Endodermal cell (in vitro differentiated cells): ENCODE data around the gene ARL6IP4. TPM values are rescaled to one million over a fixed set of nuclear protein-coding genes. Genes with fewer than 3 reads are reported as not detected.
A peak's percentile ranks its signal among the peaks of the same experiment; 100 is the strongest.

Experiments used
- DNase-seq: peaks from one replicate; pipeline ENCODE4 v3.0.0-alpha.2; 2017
- H3K27ac ChIP-seq: 2 replicates; pipeline ENCODE4 v1.5.1; 2013; ENCODE audit warnings: mild to moderate bottlenecking, low read depth, low read length, moderate library complexity
- H3K27me3 ChIP-seq: 2 replicates; pipeline ENCODE4 v1.6.1; 2013; ENCODE audit warnings: mild to moderate bottlenecking, low read length, moderate library complexity; ENCODE audit not compliant: insufficient read depth, control insufficient read depth, poor library complexity, severe bottlenecking
- H3K36me3 ChIP-seq: 2 replicates; pipeline ENCODE4 v1.7.0; 2013; ENCODE audit warnings: mild to moderate bottlenecking, low read length, moderate library complexity; ENCODE audit not compliant: control insufficient read depth, insufficient read depth
- H3K4me1 ChIP-seq: one replicate; pipeline ENCODE4 v1.7.0; 2013; ENCODE audit warnings: low read length; ENCODE audit not compliant: control insufficient read depth, insufficient read depth
- H3K4me3 ChIP-seq: 2 replicates; pipeline ENCODE4 v1.5.1; 2013; ENCODE audit warnings: mild to moderate bottlenecking, low read length, moderate library complexity
- H3K9ac ChIP-seq: 2 replicates; pipeline ENCODE4 v1.6.1; 2013; ENCODE audit warnings: mild to moderate bottlenecking, low read length, moderate library complexity; ENCODE audit not compliant: poor library complexity, severe bottlenecking; ENCODE audit errors: extremely low read depth
- H3K9me3 ChIP-seq: 2 replicates; pipeline ENCODE4 v1.6.1; 2013; ENCODE audit warnings: mild to moderate bottlenecking, low read length, moderate library complexity; ENCODE audit not compliant: control insufficient read depth
- H3K27ac Mint-ChIP-seq: 2 replicates; pipeline ENCODE4 v1.8.0; 2020; ENCODE audit warnings: mixed read lengths
- H3K27me3 Mint-ChIP-seq: 2 replicates; pipeline ENCODE4 v1.8.0; 2021; ENCODE audit warnings: mild to moderate bottlenecking, mixed read lengths; ENCODE audit not compliant: insufficient read depth
- H3K36me3 Mint-ChIP-seq: 2 replicates; pipeline ENCODE4 v1.8.0; 2020; ENCODE audit warnings: low read depth, mixed read lengths
- H3K4me1 Mint-ChIP-seq: 2 replicates; pipeline ENCODE4 v1.8.0; 2020; ENCODE audit warnings: mixed read lengths
- H3K4me3 Mint-ChIP-seq: 2 replicates; pipeline ENCODE4 v1.8.0; 2020; ENCODE audit warnings: mild to moderate bottlenecking, moderate library complexity, mixed read lengths
- H3K9me3 Mint-ChIP-seq: 2 replicates; pipeline ENCODE4 v1.8.0; 2020; ENCODE audit warnings: mild to moderate bottlenecking, mixed read lengths
- WGBS, 2 experiments: methylation state at CpG; one replicate each; pipeline versions ENCODE4 v1.1.5 to v1.1.7; 2013; ENCODE audit warnings: missing lambda C conversion rate in 2 of 2, mixed read lengths in 1 of 2; ENCODE audit not compliant: insufficient coverage in 1 of 2, insufficient read length in 1 of 2; 5-methylcytosine and 5-hydroxymethylcytosine counted together
- long read RNA-seq, 4 experiments: library from polyadenylated mRNA in 2 of 4; library from RNA in 1 of 4; library from capped mRNA in 1 of 4; stranded (forward) in 3 of 4; unstranded in 1 of 4; transcript quantifications; one replicate each; pipeline ENCODE4 v2.0.0, GENCODE V29; 2020 to 2021; ENCODE audit warnings: inconsistent platforms in 1 of 4
- polyA plus RNA-seq, 2 experiments: library from polyadenylated mRNA; stranded (reverse); fragments of 50-300 nt; gene quantifications; one replicate each; pipeline ENCODE4 v1.2.3, GENCODE V29; 2013
- total RNA-seq, 2 donors: library from RNA; stranded (reverse); fragmentation: NEBNext Ultra II Directional in 1 of 2; extraction: Animal tissue kit (Norgen Biotek cat#: 25700) in 1 of 2; gene quantifications; 2 replicates in 1 of 2; 3 replicates in 1 of 2; pipeline ENCODE4 v1.2.1, GENCODE V29; 2021
- TF ChIP-seq, protein P1 (sequence below): fragments of 200-600 bp; sonication (generic); conservative IDR thresholded peaks from 2 replicates; pipeline ENCODE4 v1.5.0; 2021; ENCODE audit warnings: antibody characterized with exemption, mild to moderate bottlenecking

ARL6IP4 gene
- 100 to 1,000 TPM; 136 to 149 TPM for total RNA-seq
- 145 TPM for polyA plus RNA-seq (2013, experiment 1 of 2)
- polyA plus RNA-seq (2013, experiment 2 of 2) = 144 TPM
- long read RNA-seq, experiment 1, transcript ARL6IP4-220 (6 exons, 1,591 nt) = minor isoform, 6 of 58 reads
- long read RNA-seq, experiment 1, transcript ARL6IP4-214 (5 exons, 1,273 nt) = major isoform, 7 of 58 reads
- long read RNA-seq, experiment 1, transcript ARL6IP4-210 (6 exons, 1,491 nt) = minor isoform, 6 of 58 reads
- long read RNA-seq, experiment 1, partial matches to known transcripts = 31 of 58 reads
- long read RNA-seq, experiment 1, other reads (novel, unspliced or antisense) = 1 of 58 reads
- long read RNA-seq, experiment 2, transcript ARL6IP4-210 (6 exons, 1,491 nt) = minor isoform, 19 of 161 reads
- long read RNA-seq, experiment 2, transcript ARL6IP4-201 (6 exons, 1,644 nt) = minor isoform, 18 of 161 reads
- long read RNA-seq, experiment 2, transcript ARL6IP4-220 (6 exons, 1,591 nt) = major isoform, 41 of 161 reads
- long read RNA-seq, experiment 2, partial matches to known transcripts = 15 of 161 reads
- long read RNA-seq, experiment 2, other reads (novel, unspliced or antisense) = 56 of 161 reads
- long read RNA-seq, experiment 3, transcript ARL6IP4-210 (6 exons, 1,491 nt) = major isoform, 30 of 180 reads
- long read RNA-seq, experiment 3, transcript ARL6IP4-201 (6 exons, 1,644 nt) = minor isoform, 25 of 180 reads
- long read RNA-seq, experiment 3, transcript ARL6IP4-220 (6 exons, 1,591 nt) = major isoform, 30 of 180 reads
- long read RNA-seq, experiment 3, partial matches to known transcripts = 28 of 180 reads
- long read RNA-seq, experiment 3, other reads (novel, unspliced or antisense) = 55 of 180 reads
- long read RNA-seq, experiment 4, transcript ARL6IP4-220 (6 exons, 1,591 nt) = major isoform, 47 of 181 reads
- long read RNA-seq, experiment 4, transcript ARL6IP4-210 (6 exons, 1,491 nt) = minor isoform, 36 of 181 reads
- long read RNA-seq, experiment 4, transcript ARL6IP4-201 (6 exons, 1,644 nt) = minor isoform, 8 of 181 reads
- long read RNA-seq, experiment 4, transcript ARL6IP4-207 (6 exons, 910 nt) = minor isoform, 7 of 181 reads
- long read RNA-seq, experiment 4, partial matches to known transcripts = 12 of 181 reads
- long read RNA-seq, experiment 4, other reads (novel, unspliced or antisense) = 59 of 181 reads

DNA sequence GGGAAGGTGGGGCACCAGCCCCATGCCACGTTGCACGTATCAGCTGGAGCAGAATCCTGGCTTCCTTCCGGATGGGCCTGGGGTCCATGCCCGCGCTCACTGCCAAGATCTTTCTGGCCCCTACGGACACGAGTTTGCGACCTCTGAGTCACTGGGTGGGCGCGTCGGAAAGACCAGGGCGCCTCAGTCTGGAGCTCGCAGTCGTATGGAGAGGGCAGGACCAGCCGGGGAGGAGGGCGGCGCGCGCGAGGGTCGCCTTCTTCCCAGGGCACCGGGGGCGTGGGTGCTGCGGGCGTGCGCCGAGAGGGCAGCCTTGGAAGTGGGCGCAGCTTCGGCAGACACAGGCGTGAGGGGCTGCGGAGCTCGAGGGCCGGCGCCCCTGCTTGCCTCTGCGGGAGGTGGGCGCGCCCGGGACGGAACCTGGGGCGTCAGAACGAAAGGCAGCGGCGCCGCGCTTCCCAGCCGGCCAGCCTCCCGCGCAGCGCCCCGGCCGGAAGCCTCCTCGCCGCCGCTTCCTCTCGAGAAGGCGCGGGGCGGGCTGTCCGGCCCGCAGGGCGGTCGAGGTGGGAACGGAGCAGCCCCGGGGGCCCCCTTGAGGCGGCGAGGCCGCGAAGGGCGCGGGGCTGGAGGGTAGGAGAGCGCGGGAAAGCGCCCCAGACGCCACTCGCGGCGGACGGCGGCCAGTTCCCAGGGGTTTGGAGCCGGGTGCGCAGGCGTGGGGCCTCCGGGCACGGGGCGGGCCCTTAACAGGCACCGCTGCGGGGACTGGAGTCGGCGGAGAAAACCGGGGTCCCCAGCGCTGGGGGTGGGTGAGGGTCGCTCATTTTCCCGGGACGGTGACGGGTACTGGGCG lies at the start of gene ARL6IP4:
Gene ARL6IP4 (plus strand): TSS at position 499 of the 853 bp plus-strand sequence. CDS start 459 bp downstream, outside the sequence.
- WGBS, 2 experiments = 0% methylated on average over 13 to 96 of the region's 96 CpGs
- Mint-ChIP-seq H3K36me3 (peaks cover 3% of the 10 kb centered on the region), H3K4me3 (peak within 1 kb of the TSS; percentile 82), H3K9me3 (no peaks in the 10 kb centered on the region), H3K27ac (peak within 1 kb of the TSS; percentile 92), H3K27me3 (no peaks in the 10 kb centered on the region), H3K4me1 (peaks cover 20% of the 10 kb centered on the region)
- Histone ChIP-seq H3K9me3 (no peaks in the 10 kb centered on the region), H3K27me3 (no peaks in the 10 kb centered on the region), H3K36me3 (peaks cover 27% of the 10 kb centered on the region), H3K27ac (no peak within 1 kb of the TSS), H3K4me3 (peak within 1 kb of the TSS; percentile 90), H3K9ac (peak within 1 kb of the TSS; percentile 67), H3K4me1 (peaks cover 11% of the 10 kb centered on the region)
- TF ChIP-seq, protein P1, sequence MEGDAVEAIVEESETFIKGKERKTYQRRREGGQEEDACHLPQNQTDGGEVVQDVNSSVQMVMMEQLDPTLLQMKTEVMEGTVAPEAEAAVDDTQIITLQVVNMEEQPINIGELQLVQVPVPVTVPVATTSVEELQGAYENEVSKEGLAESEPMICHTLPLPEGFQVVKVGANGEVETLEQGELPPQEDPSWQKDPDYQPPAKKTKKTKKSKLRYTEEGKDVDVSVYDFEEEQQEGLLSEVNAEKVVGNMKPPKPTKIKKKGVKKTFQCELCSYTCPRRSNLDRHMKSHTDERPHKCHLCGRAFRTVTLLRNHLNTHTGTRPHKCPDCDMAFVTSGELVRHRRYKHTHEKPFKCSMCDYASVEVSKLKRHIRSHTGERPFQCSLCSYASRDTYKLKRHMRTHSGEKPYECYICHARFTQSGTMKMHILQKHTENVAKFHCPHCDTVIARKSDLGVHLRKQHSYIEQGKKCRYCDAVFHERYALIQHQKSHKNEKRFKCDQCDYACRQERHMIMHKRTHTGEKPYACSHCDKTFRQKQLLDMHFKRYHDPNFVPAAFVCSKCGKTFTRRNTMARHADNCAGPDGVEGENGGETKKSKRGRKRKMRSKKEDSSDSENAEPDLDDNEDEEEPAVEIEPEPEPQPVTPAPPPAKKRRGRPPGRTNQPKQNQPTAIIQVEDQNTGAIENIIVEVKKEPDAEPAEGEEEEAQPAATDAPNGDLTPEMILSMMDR = peak; percentile 38
- DNase-seq = peak; percentile 87

GRCh38 chr12:122932207-122932606 lies 48.3 kb upstream of the ARL6IP4 start:
- WGBS, 2 experiments = 91 to 98% methylated on average over 7 to 8 of the region's 8 CpGs

More at GRCh38 chr12:122932207-122932606, 48.3 kb upstream of the ARL6IP4 start:
- Mint-ChIP-seq H3K4me3 (no peak overlapping the region), H3K4me1 (no peaks in the 10 kb centered on the region), H3K27me3 (peaks cover 2% of the 10 kb centered on the region), H3K36me3 (no peaks in the 10 kb centered on the region), H3K27ac (no peak overlapping the region), H3K9me3 (no peaks in the 10 kb centered on the region)
- Histone ChIP-seq H3K4me3 (no peak overlapping the region), H3K4me1 (no peaks in the 10 kb centered on the region), H3K9ac (no peak overlapping the region), H3K36me3 (no peaks in the 10 kb centered on the region), H3K27me3 (no peaks in the 10 kb centered on the region), H3K27ac (no peak overlapping the region), H3K9me3 (no peaks in the 10 kb centered on the region)
- TF ChIP-seq, protein P1 = no peak
- DNase-seq = no peak
